ENCODE measurements around the gene LRFN5. TPM values are rescaled to one million over a fixed set of nuclear protein-coding genes. Genes with fewer than 3 reads are reported as not detected.

The LRFN5 gene
- total RNA-seq, 1 experiment from 2014 or later, result not detected

GRCh38 chr14:41785696-41786095 lies 179.0 kb downstream of the LRFN5 start:
- TF ChIP-seq CTCF (IDR thresholded peaks at IDR 0.05; ENCODE audit: unreplicated experiment), result no peak
- peak; percentile 9 for DNase-seq (ENCODE audit: unreplicated experiment)
- Mint-ChIP-seq H3K9me3 (ENCODE audit: unreplicated experiment) (no peaks in the 10 kb centered on the region), H3K36me3 (ENCODE audit: insufficient read depth, unreplicated experiment) (no peaks in the 10 kb centered on the region), H3K27ac (ENCODE audit: low read depth, unreplicated experiment) (no peak overlapping the region), H3K4me3 (ENCODE audit: unreplicated experiment) (no peak overlapping the region), H3K4me1 (ENCODE audit: insufficient read depth, unreplicated experiment) (no peaks in the 10 kb centered on the region), H3K27me3 (ENCODE audit: insufficient read depth, unreplicated experiment) (peaks cover 34% of the 10 kb centered on the region)
- ChIA-PET POLR2A (no interaction called here), CTCF (interaction anchor here (0.6 kb wide), 1 partner anchor 185 kb away, joined by 3 read pairs; no protein-coding TSS in a partner anchor)
- intact Hi-C loops (cut with micrococcal nuclease), result no loop called here
- no TSS peak for BruUV-seq (replicated peaks)

- CTCF ChIA-PET, result no interaction called here
- H3K9me3 Mint-ChIP-seq (ENCODE audit: unreplicated experiment), result no peaks in the 10 kb centered on the region
- H3K4me3 Mint-ChIP-seq (ENCODE audit: unreplicated experiment), result no peak overlapping the region
- BruUV-seq (replicated peaks), result no TSS peak
- no peak overlapping the region for H3K27ac Mint-ChIP-seq (ENCODE audit: low read depth, unreplicated experiment)
- DNase-seq (ENCODE audit: unreplicated experiment), result no peak
- peaks cover 45% of the 10 kb centered on the region for H3K27me3 Mint-ChIP-seq (ENCODE audit: insufficient read depth, unreplicated experiment)
- POLR2A ChIA-PET, result no interaction called here
- no peaks in the 10 kb centered on the region for H3K36me3 Mint-ChIP-seq (ENCODE audit: insufficient read depth, unreplicated experiment)
- H3K4me1 Mint-ChIP-seq (ENCODE audit: insufficient read depth, unreplicated experiment), result no peaks in the 10 kb centered on the region
- intact Hi-C loops (cut with micrococcal nuclease), result no loop called here
- no peak for TF ChIP-seq CTCF (IDR thresholded peaks at IDR 0.05; ENCODE audit: unreplicated experiment)
Measured at GRCh38 chr14:41799817-41800216, 193.1 kb downstream of the LRFN5 start.

GRCh38 chr14:41805633-41806032 lies 199.0 kb downstream of the LRFN5 start:
- TF ChIP-seq CTCF (IDR thresholded peaks at IDR 0.05; ENCODE audit: unreplicated experiment), result no peak
- no TSS peak for BruUV-seq (replicated peaks)
- CTCF ChIA-PET, result interaction anchor here (1.4 kb wide), 1 partner anchor 20 kb away, joined by 4 read pairs; no protein-coding TSS in a partner anchor
- H3K27ac Mint-ChIP-seq (ENCODE audit: low read depth, unreplicated experiment), result no peak overlapping the region
- no peak overlapping the region for H3K4me3 Mint-ChIP-seq (ENCODE audit: unreplicated experiment)
- H3K27me3 Mint-ChIP-seq (ENCODE audit: insufficient read depth, unreplicated experiment), result peaks cover 32% of the 10 kb centered on the region
- POLR2A ChIA-PET, result no interaction called here
- H3K4me1 Mint-ChIP-seq (ENCODE audit: insufficient read depth, unreplicated experiment), result no peaks in the 10 kb centered on the region
- intact Hi-C loops (cut with micrococcal nuclease), result no loop called here
- H3K9me3 Mint-ChIP-seq (ENCODE audit: unreplicated experiment), result no peaks in the 10 kb centered on the region
- no peak for DNase-seq (ENCODE audit: unreplicated experiment)
- H3K36me3 Mint-ChIP-seq (ENCODE audit: insufficient read depth, unreplicated experiment), result no peaks in the 10 kb centered on the region

- Mint-ChIP-seq H3K27me3 (ENCODE audit: insufficient read depth, unreplicated experiment) (peaks cover 28% of the 10 kb centered on the region), H3K27ac (ENCODE audit: low read depth, unreplicated experiment) (no peak overlapping the region), H3K36me3 (ENCODE audit: insufficient read depth, unreplicated experiment) (no peaks in the 10 kb centered on the region), H3K4me1 (ENCODE audit: insufficient read depth, unreplicated experiment) (no peaks in the 10 kb centered on the region), H3K9me3 (ENCODE audit: unreplicated experiment) (no peaks in the 10 kb centered on the region), H3K4me3 (ENCODE audit: unreplicated experiment) (no peak overlapping the region)
- no peak for DNase-seq (ENCODE audit: unreplicated experiment)
- no peak for TF ChIP-seq CTCF (IDR thresholded peaks at IDR 0.05; ENCODE audit: unreplicated experiment)
- intact Hi-C loops (cut with micrococcal nuclease), result no loop called here
- BruUV-seq (replicated peaks), result no TSS peak
- ChIA-PET POLR2A (interaction anchor here (0.9 kb wide), 1 partner anchor 53 kb away, joined by 3 read pairs; no protein-coding TSS in a partner anchor), CTCF (interaction anchor here (1.1 to 1.4 kb wide), 2 partner anchors 19 to 63 kb away, joined by 3 to 4 read pairs; no protein-coding TSS in a partner anchor)
Measured at GRCh38 chr14:41806366-41806975, 199.8 kb downstream of the LRFN5 start.

All from MCF 10A (cell line).